A549 (cell line): ENCODE data around the gene HES4.

Experiments used
- CEBPB ChIP-seq, 2 experiments: fragments of >200 bp in 1 of 2; sonication (Bioruptor Twin) in 1 of 2; formaldehyde crosslinking in 1 of 2; IDR thresholded peaks; 2 replicates each; pipeline ENCODE4 v1.6.1; 2012 to 2016
- CHD2 ChIP-seq: fragments of 150-350 bp; IDR thresholded peaks from 2 replicates; pipeline ENCODE4 v1.6.1; 2014; ENCODE audit warnings: low read length; ENCODE audit not compliant: partially characterized antibody
- EHMT2 ChIP-seq: fragments of 200-600 bp; sonication (generic); IDR thresholded peaks from 2 replicates; pipeline ENCODE4 v1.6.1; 2016; ENCODE audit warnings: antibody characterized with exemption, low read depth, mild to moderate bottlenecking, moderate library complexity
- EP300 ChIP-seq, 2 experiments: fragments of >200 bp; sonication (Bioruptor Twin); formaldehyde crosslinking; IDR thresholded peaks; 2 replicates in 1 of 2; 3 replicates in 1 of 2; pipeline ENCODE4 v1.6.1; 2016 to 2017
- HOXA7 ChIP-seq: fragments of 250-450 bp; sonication (Bioruptor Pico); IDR thresholded peaks from 2 replicates; pipeline ENCODE4 v1.5.0; 2020; ENCODE audit warnings: mild to moderate bottlenecking, moderate library complexity
- MAFK ChIP-seq: fragments of 450-650 bp; IDR thresholded peaks from 2 replicates; pipeline ENCODE4 v1.6.1; 2014; ENCODE audit not compliant: partially characterized antibody
- POLR2A ChIP-seq: IDR thresholded peaks from 2 replicates; pipeline ENCODE4 v1.6.1; 2012; ENCODE audit warnings: mild to moderate bottlenecking, low read length
- REST ChIP-seq: fragments of 200-600 bp; sonication (generic); IDR thresholded peaks from 2 replicates; pipeline ENCODE4 v1.6.1; 2016; ENCODE audit warnings: antibody characterized with exemption, mild to moderate bottlenecking, moderate library complexity
- RFX5 ChIP-seq: fragments of 450-650 bp; IDR thresholded peaks from 2 replicates; pipeline ENCODE4 v1.7.1; 2014; ENCODE audit warnings: antibody characterized with exemption, mild to moderate bottlenecking, moderate library complexity
- ZFP36 ChIP-seq: fragments of 450-650 bp; IDR thresholded peaks from 2 replicates; pipeline ENCODE4 v1.6.1; 2014; ENCODE audit warnings: borderline replicate concordance; ENCODE audit not compliant: partially characterized antibody
- TF ChIP-seq, protein P1 (sequence below): fragments of >200 bp; sonication (Bioruptor Twin); formaldehyde crosslinking; IDR thresholded peaks from 3 replicates; pipeline ENCODE4 v1.5.1; 2016
- TF ChIP-seq, protein P2 (sequence below): fragments of 250-450 bp; sonication (Bioruptor Pico); IDR thresholded peaks from 2 replicates; pipeline ENCODE4 v1.5.0; 2021; ENCODE audit warnings: mild to moderate bottlenecking, moderate library complexity, borderline replicate concordance

- no peak for TF ChIP-seq REST
- TF ChIP-seq, protein P1, sequence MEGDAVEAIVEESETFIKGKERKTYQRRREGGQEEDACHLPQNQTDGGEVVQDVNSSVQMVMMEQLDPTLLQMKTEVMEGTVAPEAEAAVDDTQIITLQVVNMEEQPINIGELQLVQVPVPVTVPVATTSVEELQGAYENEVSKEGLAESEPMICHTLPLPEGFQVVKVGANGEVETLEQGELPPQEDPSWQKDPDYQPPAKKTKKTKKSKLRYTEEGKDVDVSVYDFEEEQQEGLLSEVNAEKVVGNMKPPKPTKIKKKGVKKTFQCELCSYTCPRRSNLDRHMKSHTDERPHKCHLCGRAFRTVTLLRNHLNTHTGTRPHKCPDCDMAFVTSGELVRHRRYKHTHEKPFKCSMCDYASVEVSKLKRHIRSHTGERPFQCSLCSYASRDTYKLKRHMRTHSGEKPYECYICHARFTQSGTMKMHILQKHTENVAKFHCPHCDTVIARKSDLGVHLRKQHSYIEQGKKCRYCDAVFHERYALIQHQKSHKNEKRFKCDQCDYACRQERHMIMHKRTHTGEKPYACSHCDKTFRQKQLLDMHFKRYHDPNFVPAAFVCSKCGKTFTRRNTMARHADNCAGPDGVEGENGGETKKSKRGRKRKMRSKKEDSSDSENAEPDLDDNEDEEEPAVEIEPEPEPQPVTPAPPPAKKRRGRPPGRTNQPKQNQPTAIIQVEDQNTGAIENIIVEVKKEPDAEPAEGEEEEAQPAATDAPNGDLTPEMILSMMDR, result no peak
- TF ChIP-seq CEBPB (IDR thresholded peaks at IDR 0.05), result no peak
- no peak for TF ChIP-seq EP300 (IDR thresholded peaks at IDR 0.05)
- no peak for TF ChIP-seq POLR2A
- no peak for TF ChIP-seq ZFP36
- TF ChIP-seq EHMT2, result no peak
- no peak for TF ChIP-seq CHD2
- TF ChIP-seq MAFK, result no peak
- no peak for TF ChIP-seq RFX5
- TF ChIP-seq HOXA7, result no peak
- TF ChIP-seq, protein P2, sequence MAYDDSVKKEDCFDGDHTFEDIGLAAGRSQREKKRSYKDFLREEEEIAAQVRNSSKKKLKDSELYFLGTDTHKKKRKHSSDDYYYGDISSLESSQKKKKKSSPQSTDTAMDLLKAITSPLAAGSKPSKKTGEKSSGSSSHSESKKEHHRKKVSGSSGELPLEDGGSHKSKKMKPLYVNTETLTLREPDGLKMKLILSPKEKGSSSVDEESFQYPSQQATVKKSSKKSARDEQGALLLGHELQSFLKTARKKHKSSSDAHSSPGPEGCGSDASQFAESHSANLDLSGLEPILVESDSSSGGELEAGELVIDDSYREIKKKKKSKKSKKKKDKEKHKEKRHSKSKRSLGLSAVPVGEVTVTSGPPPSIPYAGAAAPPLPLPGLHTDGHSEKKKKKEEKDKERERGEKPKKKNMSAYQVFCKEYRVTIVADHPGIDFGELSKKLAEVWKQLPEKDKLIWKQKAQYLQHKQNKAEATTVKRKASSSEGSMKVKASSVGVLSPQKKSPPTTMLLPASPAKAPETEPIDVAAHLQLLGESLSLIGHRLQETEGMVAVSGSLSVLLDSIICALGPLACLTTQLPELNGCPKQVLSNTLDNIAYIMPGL (CRISPR knock-in tag), result no peak
These were observed 31.9 kb upstream of the HES4 start for GRCh38 chr1:1031659-1032235.
